B cell (primary cell): ENCODE data around the gene ZNF354C. TPM values are rescaled to one million over a fixed set of nuclear protein-coding genes. Genes with fewer than 3 reads are reported as not detected.

ENCODE experiments used
- ATAC-seq: fragments of 200-7000 bp; cut with Tn5 transposase; one replicate; pipeline ENCODE4 v1.10.0; 2021; ENCODE audit warnings: low read depth, mild to moderate bottlenecking, moderate number of reproducible peaks, moderate library complexity
- CTCF ChIA-PET: fragments of 350-600 bp; sonication (Branson Sonifier 250); formaldehyde crosslinking; loops from one replicate; lab custom pipeline; 2021; ENCODE audit warnings: antibody characterized with exemption, inconsistent platforms; lab: Charles Lee
- POLR2A ChIA-PET: fragments of 350-600 bp; sonication (Branson Sonifier 250); formaldehyde crosslinking; loops from one replicate; lab custom pipeline; 2021; ENCODE audit warnings: antibody characterized with exemption; lab: Charles Lee
- DNase-seq: peaks from one replicate; pipeline ENCODE4 v3.0.0; 2013
- H2AFZ ChIP-seq: 2 replicates; pipeline ENCODE4 v1.6.1; 2012; ENCODE audit warnings: mild to moderate bottlenecking, low read depth, low read length; ENCODE audit not compliant: insufficient read depth, poor library complexity, severe bottlenecking
- H3K27ac ChIP-seq, 2 donors: 1 replicate in 1 of 2; 2 replicates in 1 of 2; pipeline ENCODE4 v1.5.1; 2012 to 2013; ENCODE audit warnings: low read length in 2 of 2, mild to moderate bottlenecking in 2 of 2, moderate library complexity in 1 of 2
- H3K27me3 ChIP-seq, 4 experiments: fragments of 200-600 bp in 1 of 4; sonication (generic) in 1 of 4; replicated peaks in 1 of 4; 1 replicate in 2 of 4; 2 replicates in 2 of 4; pipeline versions ENCODE4 v1.6.1 to v1.7.0; 2013 to 2016; ENCODE audit warnings: low read length in 3 of 4, mild to moderate bottlenecking in 2 of 4, mixed read lengths in 1 of 4, moderate library complexity in 1 of 4; ENCODE audit not compliant: insufficient read depth in 4 of 4, control insufficient read depth in 3 of 4; ENCODE audit errors: control extremely low read depth in 1 of 4
- H3K36me3 ChIP-seq, 2 experiments: replicated peaks in 1 of 2; 1 replicate in 1 of 2; 2 replicates in 1 of 2; pipeline versions ENCODE4 v1.6.1 to v1.7.1; 2013; ENCODE audit warnings: low read length in 1 of 2; ENCODE audit not compliant: insufficient read depth in 2 of 2, control insufficient read depth in 1 of 2; ENCODE audit errors: control extremely low read depth in 1 of 2, extremely low read depth in 1 of 2
- H3K4me1 ChIP-seq, 2 donors: fragments of 200-600 bp in 1 of 2; sonication (generic) in 1 of 2; 1 replicate in 1 of 2; 2 replicates in 1 of 2; pipeline versions ENCODE4 v1.5.1 to v1.6.1; 2013 to 2017; ENCODE audit warnings: low read length in 2 of 2; ENCODE audit not compliant: control insufficient read depth in 2 of 2, insufficient read depth in 2 of 2
- H3K4me2 ChIP-seq: replicated peaks from 2 replicates; pipeline ENCODE3; 2012; ENCODE audit warnings: mild to moderate bottlenecking, low read depth, low read length; ENCODE audit not compliant: poor library complexity, severe bottlenecking
- H3K4me3 ChIP-seq, 5 experiments: fragments of 200-600 bp in 1 of 5; sonication (generic) in 1 of 5; 1 replicate in 3 of 5; 2 replicates in 2 of 5; pipeline versions ENCODE4 v1.5.1 to v1.7.0; 2011 to 2016; ENCODE audit warnings: low read length in 4 of 5, mild to moderate bottlenecking in 4 of 5, low read depth in 2 of 5, control low read depth in 1 of 5, moderate library complexity in 1 of 5; ENCODE audit not compliant: insufficient read depth in 1 of 5; ENCODE audit errors: control extremely low read depth in 1 of 5, extremely low read depth in 1 of 5
- H3K79me2 ChIP-seq: fragments of 200-600 bp; sonication (generic); one replicate; pipeline ENCODE4 v1.6.0; 2016; ENCODE audit warnings: low read length; ENCODE audit not compliant: control insufficient read depth, insufficient read depth
- H3K9ac ChIP-seq: fragments of 200-600 bp; sonication (generic); 2 replicates; pipeline ENCODE4 v1.6.1; 2017; ENCODE audit warnings: mild to moderate bottlenecking, low read length, moderate library complexity
- H3K9me3 ChIP-seq, 3 donors: one replicate each; pipeline versions ENCODE4 v1.6.1 to v1.7.1; 2013; ENCODE audit warnings: low read length in 2 of 3; ENCODE audit not compliant: control insufficient read depth in 2 of 3, insufficient read depth in 1 of 3; ENCODE audit errors: control extremely low read depth in 1 of 3
- H4K20me1 ChIP-seq: 2 replicates; pipeline ENCODE4 v1.6.0; 2012; ENCODE audit warnings: mild to moderate bottlenecking, low read length; ENCODE audit not compliant: insufficient read depth, control insufficient read depth, poor library complexity, severe bottlenecking
- H3K27ac Mint-ChIP-seq: one replicate; pipeline ENCODE4 v1.8.0; 2021; ENCODE audit warnings: mixed read lengths
- H3K27me3 Mint-ChIP-seq: one replicate; pipeline ENCODE4 v1.8.0; 2021; ENCODE audit warnings: mixed read lengths
- H3K4me1 Mint-ChIP-seq: one replicate; pipeline ENCODE4 v1.8.0; 2021; ENCODE audit warnings: mixed read lengths
- H3K4me3 Mint-ChIP-seq: one replicate; pipeline ENCODE4 v1.8.0; 2021; ENCODE audit warnings: mixed read lengths
- H3K9me3 Mint-ChIP-seq: one replicate; pipeline ENCODE4 v1.8.0; 2022; ENCODE audit warnings: mixed read lengths; ENCODE audit not compliant: insufficient read depth
- EZH2 ChIP-seq: IDR thresholded peaks from 2 replicates; pipeline ENCODE4 v1.6.1; 2012; ENCODE audit warnings: borderline replicate concordance, low read depth, mild to moderate bottlenecking, moderate library complexity, low read length; ENCODE audit not compliant: insufficient read depth, poor library complexity, severe bottlenecking
- WGBS: methylation state at CpG from one replicate; pipeline ENCODE4 v1.1.5; 2013; ENCODE audit warnings: missing lambda C conversion rate; ENCODE audit not compliant: insufficient coverage; 5-methylcytosine and 5-hydroxymethylcytosine counted together
- intact Hi-C: fragments of 100-400 bp; cut with micrococcal nuclease; formaldehyde crosslinking; loops from one replicate; pipeline ENCODE4 v1.10.0; 2022
- polyA plus RNA-seq: library from polyadenylated mRNA; depleted of rRNA; stranded (reverse); fragments of >200 nt; gene quantifications from 2 replicates; pipeline ENCODE4 v1.2.3, GENCODE V29; 2012
- total RNA-seq, 2 donors: library from RNA; stranded (reverse); fragments of 120-200 nt in 1 of 2; gene quantifications; 1 replicate in 1 of 2; 2 replicates in 1 of 2; pipeline versions ENCODE4 v1.2.3 to v1.2.4, GENCODE V29; 2013 to 2022
- TF ChIP-seq, protein P1 (sequence below): fragments of 200-600 bp; IDR thresholded peaks from one replicate; pipeline ENCODE4 v1.8.0; 2022; ENCODE audit warnings: antibody characterized with exemption, mild to moderate bottlenecking

Gene ZNF354C
- total and polyA plus RNA-seq, 2 donors (not counting 1 experiment from before 2014, with no cell fraction given), result 2.2 to 9.5 TPM

- Histone ChIP-seq H3K4me1 (no peaks in the 10 kb centered on the region), H3K9ac (no peak overlapping the region), H3K4me2 (no peak overlapping the region), H3K79me2 (no peaks in the 10 kb centered on the region), H3K27me3 (peaks cover 0 to 4% (median 0%) of the 10 kb centered on the region in 4 experiments), H3K4me3 (no peak overlapping the region), H2AFZ (no peak overlapping the region), H3K27ac (no peak overlapping the region), H3K36me3 (no peaks in the 10 kb centered on the region), H3K9me3 (peaks cover 0 to 22% (median 2%) of the 10 kb centered on the region in 3 donors), H4K20me1 (no peaks in the 10 kb centered on the region)
- POLR2A ChIA-PET, result no interaction called here
- DNase-seq (no peak), ATAC-seq (no peak)
- Mint-ChIP-seq H3K4me3 (no peak overlapping the region), H3K27ac (no peak overlapping the region), H3K27me3 (peaks cover 5% of the 10 kb centered on the region), H3K4me1 (no peaks in the 10 kb centered on the region), H3K9me3 (peaks cover 5% of the 10 kb centered on the region)
- TF ChIP-seq, protein P1, sequence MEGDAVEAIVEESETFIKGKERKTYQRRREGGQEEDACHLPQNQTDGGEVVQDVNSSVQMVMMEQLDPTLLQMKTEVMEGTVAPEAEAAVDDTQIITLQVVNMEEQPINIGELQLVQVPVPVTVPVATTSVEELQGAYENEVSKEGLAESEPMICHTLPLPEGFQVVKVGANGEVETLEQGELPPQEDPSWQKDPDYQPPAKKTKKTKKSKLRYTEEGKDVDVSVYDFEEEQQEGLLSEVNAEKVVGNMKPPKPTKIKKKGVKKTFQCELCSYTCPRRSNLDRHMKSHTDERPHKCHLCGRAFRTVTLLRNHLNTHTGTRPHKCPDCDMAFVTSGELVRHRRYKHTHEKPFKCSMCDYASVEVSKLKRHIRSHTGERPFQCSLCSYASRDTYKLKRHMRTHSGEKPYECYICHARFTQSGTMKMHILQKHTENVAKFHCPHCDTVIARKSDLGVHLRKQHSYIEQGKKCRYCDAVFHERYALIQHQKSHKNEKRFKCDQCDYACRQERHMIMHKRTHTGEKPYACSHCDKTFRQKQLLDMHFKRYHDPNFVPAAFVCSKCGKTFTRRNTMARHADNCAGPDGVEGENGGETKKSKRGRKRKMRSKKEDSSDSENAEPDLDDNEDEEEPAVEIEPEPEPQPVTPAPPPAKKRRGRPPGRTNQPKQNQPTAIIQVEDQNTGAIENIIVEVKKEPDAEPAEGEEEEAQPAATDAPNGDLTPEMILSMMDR, result no peak
- no peak for TF ChIP-seq EZH2
- CTCF ChIA-PET, result no interaction called here
- intact Hi-C loops, result no loop called here
- WGBS, result 93% methylated on average over 14 of the region's 15 CpGs
These were observed 6.0 kb upstream of the ZNF354C start for GRCh38 chr5:179054036-179054785.

DNA sequence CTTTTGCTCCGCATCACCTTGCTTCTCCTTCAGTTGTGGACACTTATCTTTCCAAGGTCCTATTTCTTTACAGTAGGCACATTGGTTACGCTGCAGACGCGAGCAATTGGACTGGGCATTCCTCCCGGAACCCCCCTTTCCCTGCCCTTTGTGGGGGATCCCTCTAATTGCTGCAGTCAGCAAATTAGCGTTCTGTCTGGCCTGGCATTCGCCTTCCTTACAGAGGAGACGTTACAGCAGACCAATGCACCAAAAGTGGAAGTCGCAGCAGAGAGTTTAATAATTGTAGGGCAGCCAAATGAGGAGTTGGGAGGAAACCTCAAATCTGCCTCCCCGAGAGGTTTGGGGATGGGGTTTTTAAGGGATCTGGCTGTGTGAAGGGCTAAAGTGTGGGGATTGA is 5.3 kb upstream of the ZNF354C start:
- Mint-ChIP-seq H3K4me3 (no peak overlapping the region), H3K27me3 (peaks cover 5% of the 10 kb centered on the region), H3K4me1 (peaks cover 3% of the 10 kb centered on the region), H3K9me3 (peaks cover 3% of the 10 kb centered on the region), H3K27ac (no peak overlapping the region)
- intact Hi-C loops, result no loop called here
- Histone ChIP-seq H3K27ac (no peak overlapping the region), H3K4me1 (no peaks in the 10 kb centered on the region), H3K9ac (no peak overlapping the region), H3K36me3 (no peaks in the 10 kb centered on the region), H3K27me3 (peaks cover 0 to 4% (median 0%) of the 10 kb centered on the region in 4 experiments), H3K79me2 (no peaks in the 10 kb centered on the region), H2AFZ (no peak overlapping the region), H3K4me3 (no peak overlapping the region), H3K9me3 (peaks cover 0 to 20% (median 6%) of the 10 kb centered on the region in 3 donors), H4K20me1 (no peaks in the 10 kb centered on the region), H3K4me2 (no peak overlapping the region)
- no peak for ATAC-seq
- no peak for TF ChIP-seq EZH2
- TF ChIP-seq, protein P1, result no peak
- no peak for DNase-seq
- 95% methylated on average over 5 of the region's 10 CpGs for WGBS
- ChIA-PET CTCF (no interaction called here), POLR2A (no interaction called here)
